K562 treated with DMSO at 1 percent for 24 hours (cell line): ENCODE data around the gene NUDT15. TPM values are rescaled to one million over a fixed set of nuclear protein-coding genes. Genes with fewer than 3 reads are reported as not detected.

Experiments used
- total RNA-seq: library from RNA; unstranded; fragments of 300-600 nt; gene quantifications from 2 replicates; pipeline ENCODE4 v1.2.3, GENCODE V29; 2022; ENCODE audit warnings: low read depth; ENCODE audit not compliant: insufficient read depth

Gene NUDT15
- total RNA-seq: 7.9 and 8.5 TPM in 2 replicates

DNA sequence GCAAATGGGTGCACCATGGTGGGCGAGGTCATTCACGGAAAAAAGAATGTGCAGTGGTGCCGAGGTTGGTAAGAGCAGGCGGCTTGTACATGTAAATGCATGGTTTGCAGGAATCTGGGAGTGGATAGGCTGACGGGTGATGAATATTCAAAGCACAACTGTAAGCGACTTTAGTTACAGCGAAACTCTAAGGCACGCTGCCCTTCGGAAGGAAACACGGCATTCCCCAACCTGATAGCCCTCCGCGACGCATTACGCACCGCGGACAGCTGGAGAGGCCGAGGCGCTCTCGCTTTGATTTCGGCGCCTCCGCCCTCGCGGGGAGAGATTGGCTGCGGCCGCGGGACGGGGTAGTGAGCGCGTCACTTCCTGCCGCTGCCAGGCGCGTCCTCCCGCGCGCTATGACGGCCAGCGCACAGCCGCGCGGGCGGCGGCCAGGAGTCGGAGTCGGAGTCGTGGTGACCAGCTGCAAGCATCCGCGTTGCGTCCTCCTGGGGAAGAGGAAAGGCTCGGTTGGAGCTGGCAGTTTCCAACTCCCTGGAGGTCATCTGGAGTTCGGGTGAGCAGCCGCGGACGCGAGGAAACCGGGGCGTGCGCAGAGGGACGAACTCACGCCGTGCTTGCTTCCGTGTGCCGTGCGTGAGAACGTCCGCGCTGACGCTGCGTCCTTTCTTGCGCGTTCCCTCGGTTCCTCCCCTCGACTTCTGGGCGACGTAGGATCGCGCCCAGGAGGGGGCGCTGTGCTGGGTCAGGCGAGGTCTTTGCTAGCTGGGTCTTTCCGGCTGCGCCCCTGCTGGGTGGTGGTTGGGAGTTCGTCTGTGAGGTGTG lies at the start of gene NUDT15:
Gene NUDT15 (plus strand): TSS at position 381 of the 828 bp plus-strand sequence. CDS start 21 bp downstream, at position 402.

GRCh38 chr13:48001114-48001881 lies 36.2 kb upstream of the NUDT15 start, which contains the start of gene SUCLA2:
SUCLA2 (minus strand) TSS chr13:48001273; CDS start chr13:48001269, 4 bp downstream.

GRCh38 chr13:48094781-48095502 lies 57.4 kb downstream of the NUDT15 start, which contains the start of gene MED4:
MED4 (minus strand) TSS chr13:48095104; CDS start chr13:48095078, 26 bp downstream.

Other genes with a start within 250 kb of the NUDT15 start
- gene SUCLA2, start 36.5 kb upstream of the NUDT15 start, total RNA-seq: 14.2 and 23.1 TPM in 2 replicates
- 21.4 and 23.6 TPM in 2 replicates for gene MED4, start 57.4 kb downstream of the NUDT15 start, total RNA-seq
- gene ITM2B, start 195.5 kb downstream of the NUDT15 start, total RNA-seq: 60.9 and 69.2 TPM in 2 replicates